HepG2 (cell line): ENCODE data around the gene CAMK1D. TPM values are rescaled to one million over a fixed set of nuclear protein-coding genes. Genes with fewer than 3 reads are reported as not detected.
"Not testable (repeated sequence)": the region's sequence is repeated elsewhere in the genome, so short reads cannot be mapped to it uniquely, and the experiment has no call there.

Experiments used
- ATAC-seq: fragments of 200-7000 bp; cut with Tn5 transposase; 3 replicates; pipeline ENCODE4 v1.9.1; 2020; ENCODE audit warnings: mild to moderate bottlenecking, moderate library complexity
- BruUV-seq: library from RNA; stranded (reverse); fragments of 400-500 nt; replicated peaks from 2 replicates; lab custom pipeline; 2021; lab: Mats Ljungman, UMichigan
- CTCF ChIA-PET: fragments of 300-600 bp; formaldehyde crosslinking; extraction: SDS; loops from one replicate; lab custom pipeline; 2021; ENCODE audit warnings: low total read pairs, inconsistent platforms, low intra/inter-chr PET ratio; lab: Yijun Ruan, JAX
- POLR2A ChIA-PET: fragments of 350-600 bp; sonication (Branson Sonifier 250); formaldehyde crosslinking; loops from one replicate; lab custom pipeline; 2020; ENCODE audit warnings: antibody characterized with exemption, inconsistent platforms; lab: Yijun Ruan, JAX
- DNase-seq: peaks from one replicate; pipeline ENCODE4 v3.0.0-alpha.2; 2015; ENCODE audit warnings: low spot score
- FAIRE-seq: peaks from 3 replicates; lab custom pipeline; 2011; peaks lifted over from hg19 to GRCh38; lab: Jason Lieb, UNC
- H2AFZ ChIP-seq: one replicate; pipeline ENCODE4 v1.6.1; 2011; ENCODE audit warnings: low read length, inconsistent platforms
- H3K27ac ChIP-seq: fragments of 300-600 bp; 3 replicates; pipeline ENCODE4 v1.8.0; 2011; ENCODE audit warnings: mixed run types, mild to moderate bottlenecking, mixed read lengths, low read length, inconsistent platforms; ENCODE audit not compliant: insufficient read depth; ENCODE audit errors: extremely low read length
- H3K27me3 ChIP-seq, 2 experiments: fragments of 200-600 bp in 1 of 2; 2 replicates in 1 of 2; 3 replicates in 1 of 2; pipeline versions ENCODE4 v1.6.0 to v1.8.0; 2011; ENCODE audit warnings: low read length in 2 of 2, mild to moderate bottlenecking in 2 of 2, moderate library complexity in 2 of 2, inconsistent platforms in 1 of 2; ENCODE audit not compliant: insufficient read depth in 2 of 2, control insufficient read depth in 1 of 2
- H3K36me3 ChIP-seq, 2 experiments: fragments of 200-600 bp in 1 of 2; replicated peaks in 1 of 2; 2 replicates in 1 of 2; 3 replicates in 1 of 2; pipeline versions ENCODE4 v1.5.1 to v1.8.0; 2011; ENCODE audit warnings: low read length in 2 of 2, inconsistent platforms in 1 of 2; ENCODE audit not compliant: insufficient read depth in 2 of 2, control insufficient read depth in 1 of 2
- H3K4me1 ChIP-seq: 2 replicates; pipeline ENCODE4 v1.5.1; 2012; ENCODE audit warnings: low read length, inconsistent platforms; ENCODE audit not compliant: insufficient read depth
- H3K4me2 ChIP-seq: 2 replicates; pipeline ENCODE4 v1.6.0; 2011; ENCODE audit warnings: low read depth, low read length, inconsistent platforms
- H3K4me3 ChIP-seq, 3 experiments: fragments of 200-600 bp in 1 of 3; sonication (generic), shearing (Covaris generic) in 1 of 3; replicated peaks in 1 of 3; 2 replicates each; pipeline ENCODE4 v1.5.1; 2011 to 2016; ENCODE audit warnings: low read length in 3 of 3, inconsistent platforms in 2 of 3, low read depth in 2 of 3, mild to moderate bottlenecking in 2 of 3, control low read depth in 1 of 3, mixed read lengths in 1 of 3; ENCODE audit not compliant: insufficient read depth in 1 of 3
- H3K79me2 ChIP-seq: one replicate; pipeline ENCODE4 v1.6.1; 2011; ENCODE audit warnings: low read length, inconsistent platforms; ENCODE audit not compliant: insufficient read depth
- H3K9ac ChIP-seq: 2 replicates; pipeline ENCODE4 v1.6.0; 2011; ENCODE audit warnings: mild to moderate bottlenecking, low read depth, low read length, inconsistent platforms; ENCODE audit not compliant: insufficient read depth
- H3K9me3 ChIP-seq: 2 replicates; pipeline ENCODE4 v1.5.1; 2012; ENCODE audit warnings: mild to moderate bottlenecking, low read length
- H4K20me1 ChIP-seq: 2 replicates; pipeline ENCODE4 v1.6.0; 2011; ENCODE audit warnings: inconsistent platforms, mild to moderate bottlenecking, low read length, moderate library complexity; ENCODE audit not compliant: insufficient read depth
- ASH2L ChIP-seq: fragments of 300-600, 200-600 bp; sonication (generic); IDR thresholded peaks from 2 replicates; pipeline ENCODE4 v1.7.0; 2017; ENCODE audit warnings: low read depth, mild to moderate bottlenecking, moderate library complexity, mixed read lengths, low read length; ENCODE audit not compliant: insufficient read length
- BHLHE40 ChIP-seq: IDR thresholded peaks from 2 replicates; pipeline ENCODE4 v1.6.1; 2011; ENCODE audit warnings: low read length, improper control_type of control experiment
- ELF1 ChIP-seq: sonication (generic); formaldehyde crosslinking; IDR thresholded peaks from 2 replicates; pipeline ENCODE4 v1.4.0; 2020; ENCODE audit warnings: missing genetic modification reagents
- FOXK1 ChIP-seq: sonication (generic); formaldehyde crosslinking; IDR thresholded peaks from 2 replicates; pipeline ENCODE4 v1.4.0; 2020; ENCODE audit warnings: low read depth, missing genetic modification reagents, borderline replicate concordance
- HOXA7 ChIP-seq: sonication (generic); formaldehyde crosslinking; IDR thresholded peaks from 2 replicates; pipeline ENCODE4 v1.8.1; 2022; ENCODE audit warnings: mild to moderate bottlenecking, missing genetic modification reagents, moderate library complexity
- MAFK ChIP-seq, 2 experiments: IDR thresholded peaks in 1 of 2; conservative IDR thresholded peaks in 1 of 2; 2 replicates each; pipeline ENCODE4 v1.6.1; 2011; ENCODE audit warnings: improper control_type of control experiment in 2 of 2, low read length in 2 of 2
- SIX4 ChIP-seq: sonication (generic); formaldehyde crosslinking; IDR thresholded peaks from 2 replicates; pipeline ENCODE4 v1.4.0; 2020; ENCODE audit warnings: missing genetic modification reagents
- TGIF2 ChIP-seq: IDR thresholded peaks from 2 replicates; pipeline ENCODE4 v1.6.1; 2016; ENCODE audit warnings: control low read depth, missing compliant biosample characterization
- WIZ ChIP-seq: sonication (generic); formaldehyde crosslinking; IDR thresholded peaks from 2 replicates; pipeline ENCODE4 v1.5.1; 2020; ENCODE audit warnings: mild to moderate bottlenecking, missing genetic modification reagents
- ZBTB42 ChIP-seq: sonication (generic); formaldehyde crosslinking; IDR thresholded peaks from 2 replicates; pipeline ENCODE4 v1.5.0; 2020; ENCODE audit warnings: mild to moderate bottlenecking, missing genetic modification reagents
- ZNF329 ChIP-seq: sonication (generic); formaldehyde crosslinking; IDR thresholded peaks from 2 replicates; pipeline ENCODE4 v1.9.0; 2021; ENCODE audit warnings: low read depth, mild to moderate bottlenecking, missing genetic modification reagents
- ZNF574 ChIP-seq: sonication (generic); formaldehyde crosslinking; IDR thresholded peaks from 2 replicates; pipeline ENCODE4 v1.4.0; 2020; ENCODE audit warnings: missing genetic modification reagents
- ZNF644 ChIP-seq: IDR thresholded peaks from 2 replicates; pipeline ENCODE4 v1.6.1; 2016; ENCODE audit warnings: low read depth
- ZNF782 ChIP-seq: sonication (generic); formaldehyde crosslinking; IDR thresholded peaks from 2 replicates; pipeline ENCODE4 v1.4.0; 2020; ENCODE audit warnings: missing genetic modification reagents, mild to moderate bottlenecking, borderline replicate concordance
- WGBS: methylation state at CpG from one replicate; pipeline ENCODE4 v1.1.6; 2017; ENCODE audit warnings: low lambda C conversion rate; 5-methylcytosine and 5-hydroxymethylcytosine counted together
- in situ Hi-C: cut with HindIII; loops from 2 replicates; pipeline ENCODE4 v1.10.0; 2017; ENCODE audit warnings: low pct_unique_long_range_greater_than_20kb; ENCODE audit not compliant: extremely low pct_ligation_motif_present
- intact Hi-C: fragments of 100-400 bp; cut with micrococcal nuclease; formaldehyde crosslinking; loops from one replicate; pipeline ENCODE4 v1.10.0; 2022; ENCODE audit not compliant: unreplicated experiment
- polyA plus RNA-seq, 8 experiments: library from polyadenylated mRNA; depleted of rRNA in 3 of 8; stranded (reverse) in 7 of 8; unstranded in 1 of 8; fragments of >200 nt; fragmentation: Illumina TruSeq in 4 of 8; extraction: Trizol in 4 of 8; gene quantifications; 2 replicates each; pipeline versions ENCODE4 v1.2.1 to v1.2.3, GENCODE V29; 2011 to 2016; ENCODE audit warnings: low read depth in 4 of 8, missing spikeins in 1 of 8, mixed read lengths in 1 of 8; ENCODE audit not compliant: insufficient read depth in 1 of 8
- total RNA-seq, 5 experiments: library from RNA; depleted of rRNA; stranded (reverse); fragments of >200 nt; fragmentation: Illumina TruSeq; extraction: Trizol; gene quantifications; 2 replicates each; pipeline ENCODE4 v1.2.3, GENCODE V29; 2016; ENCODE audit warnings: low read depth in 1 of 5
- TF ChIP-seq, protein P1 (sequence below): sonication (generic); formaldehyde crosslinking; IDR thresholded peaks from 2 replicates; pipeline ENCODE4 v1.4.0; 2020; ENCODE audit warnings: missing genetic modification reagents; ENCODE audit errors: not compliant biosample characterization

Gene CAMK1D
- total and polyA plus RNA-seq, 2 of the 13 experiments (the other 11 are each of a cell fraction or from before 2014, with no cell fraction given) = under 0.01 TPM; not detected in 1

GRCh38 chr10:12808014-12808613, 458.8 kb downstream of the CAMK1D start (continued):
- no peak for TF ChIP-seq ASH2L
- no peak for TF ChIP-seq HOXA7
- no peak for TF ChIP-seq MAFK (conservative IDR thresholded peaks at IDR 0.05 in 1 of 2, IDR thresholded peaks at IDR 0.05 in 1 of 2; ENCODE audit: low read length in 2 of 2)
- TF ChIP-seq ZBTB42 = no peak
- TF ChIP-seq, protein P1, sequence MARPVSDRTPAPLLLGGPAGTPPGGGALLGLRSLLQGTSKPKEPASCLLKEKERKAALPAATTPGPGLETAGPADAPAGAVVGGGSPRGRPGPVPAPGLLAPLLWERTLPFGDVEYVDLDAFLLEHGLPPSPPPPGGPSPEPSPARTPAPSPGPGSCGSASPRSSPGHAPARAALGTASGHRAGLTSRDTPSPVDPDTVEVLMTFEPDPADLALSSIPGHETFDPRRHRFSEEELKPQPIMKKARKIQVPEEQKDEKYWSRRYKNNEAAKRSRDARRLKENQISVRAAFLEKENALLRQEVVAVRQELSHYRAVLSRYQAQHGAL (CRISPR knock-in tag) = no peak

GRCh38 chr10:12810046-12810445, 460.7 kb downstream of the CAMK1D start:
- DNase-seq, H3K4me3 ChIP-seq, in situ Hi-C loops, BruUV-seq, H3K36me3 ChIP-seq, H3K9ac ChIP-seq, POLR2A ChIA-PET, H3K27ac ChIP-seq, ATAC-seq, H3K4me1 ChIP-seq, H4K20me1 ChIP-seq, intact Hi-C loops, CTCF ChIA-PET, FAIRE-seq, H3K9me3 ChIP-seq, H3K79me2 ChIP-seq, H2AFZ ChIP-seq, H3K4me2 ChIP-seq, H3K27me3 ChIP-seq: not testable (repeated sequence)
- WGBS = 33% methylated on average over 6 of the region's 6 CpGs

DNA sequence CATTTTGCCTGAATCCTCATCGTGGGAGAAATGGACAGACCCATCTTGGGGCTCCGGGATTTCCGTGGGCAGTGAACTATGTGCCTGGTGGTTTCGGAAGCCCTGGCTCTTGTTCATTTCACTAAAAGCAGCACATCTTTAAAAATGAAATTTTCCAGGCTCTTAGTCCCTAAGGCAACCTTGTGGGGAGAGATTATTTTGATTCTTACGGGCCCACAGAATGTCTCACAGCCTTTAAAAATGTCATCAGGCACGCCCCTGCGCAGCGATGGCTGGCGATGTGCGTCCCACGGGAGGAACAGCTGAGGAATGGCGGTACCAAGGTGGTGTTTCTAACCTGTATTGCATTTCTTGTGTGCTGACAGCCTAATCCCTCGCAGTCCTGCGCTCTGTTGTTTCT, 462.5 kb downstream of the CAMK1D start:
- no peaks in the 10 kb centered on the region for H3K36me3 ChIP-seq
- POLR2A ChIA-PET = no interaction called here
- H3K9me3 ChIP-seq = no peaks in the 10 kb centered on the region
- H2AFZ ChIP-seq = no peak overlapping the region
- ATAC-seq = no peak
- H3K9ac ChIP-seq = no peak overlapping the region
- H3K27ac ChIP-seq = no peak overlapping the region
- in situ Hi-C loops = no loop called here
- TF ChIP-seq ZNF329 (CRISPR knock-in tag) (no peak), ZNF574 (CRISPR knock-in tag) (no peak), TGIF2 (no peak), ZNF644 (CRISPR knock-in tag) (no peak), BHLHE40 (no peak), SIX4 (CRISPR knock-in tag) (no peak), ZNF782 (no peak), FOXK1 (CRISPR knock-in tag) (no peak), ELF1 (CRISPR knock-in tag) (no peak), WIZ (no peak)
- TF ChIP-seq, all 625 proteins: peak for 0
- no TSS peak for BruUV-seq
- CTCF ChIA-PET = no interaction called here
- Histone ChIP-seq H4K20me1 (no peaks in the 10 kb centered on the region), H3K4me1 (no peaks in the 10 kb centered on the region), H3K4me3 (no peak overlapping the region), H3K79me2 (no peaks in the 10 kb centered on the region), H3K4me2 (no peak overlapping the region), H3K27me3 (peaks cover 0 to 9% of the 10 kb centered on the region in 2 experiments; a peak in 2 of 5 replicates)
- intact Hi-C loops = no loop called here
- no peak for DNase-seq
- WGBS = 64% methylated on average over 14 of the region's 14 CpGs
- no peak for FAIRE-seq
